ENCODE measurements around the gene TRPM4.

DNA sequence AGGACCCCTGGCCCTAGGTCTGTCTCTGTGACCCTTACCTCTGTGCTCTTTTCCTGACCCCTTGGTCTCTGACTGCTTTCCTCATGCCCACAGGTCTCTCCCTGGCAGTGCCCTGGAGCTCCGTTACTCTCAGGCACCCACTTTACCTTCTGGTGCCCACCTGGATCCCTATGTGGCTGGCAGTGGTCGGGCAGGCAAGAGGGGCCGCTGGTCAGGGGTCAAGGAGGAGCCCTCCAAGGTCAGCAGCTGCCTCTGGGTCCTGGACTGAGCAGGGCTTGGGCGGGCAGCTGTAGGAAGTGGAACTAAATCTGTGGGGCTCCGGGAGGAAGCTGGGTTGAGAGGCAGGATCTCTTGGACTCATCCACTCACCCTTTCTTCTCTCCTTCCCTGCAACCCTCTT is 21.9 kb upstream of the TRPM4 start:
- TF ChIP-seq, protein P1, sequence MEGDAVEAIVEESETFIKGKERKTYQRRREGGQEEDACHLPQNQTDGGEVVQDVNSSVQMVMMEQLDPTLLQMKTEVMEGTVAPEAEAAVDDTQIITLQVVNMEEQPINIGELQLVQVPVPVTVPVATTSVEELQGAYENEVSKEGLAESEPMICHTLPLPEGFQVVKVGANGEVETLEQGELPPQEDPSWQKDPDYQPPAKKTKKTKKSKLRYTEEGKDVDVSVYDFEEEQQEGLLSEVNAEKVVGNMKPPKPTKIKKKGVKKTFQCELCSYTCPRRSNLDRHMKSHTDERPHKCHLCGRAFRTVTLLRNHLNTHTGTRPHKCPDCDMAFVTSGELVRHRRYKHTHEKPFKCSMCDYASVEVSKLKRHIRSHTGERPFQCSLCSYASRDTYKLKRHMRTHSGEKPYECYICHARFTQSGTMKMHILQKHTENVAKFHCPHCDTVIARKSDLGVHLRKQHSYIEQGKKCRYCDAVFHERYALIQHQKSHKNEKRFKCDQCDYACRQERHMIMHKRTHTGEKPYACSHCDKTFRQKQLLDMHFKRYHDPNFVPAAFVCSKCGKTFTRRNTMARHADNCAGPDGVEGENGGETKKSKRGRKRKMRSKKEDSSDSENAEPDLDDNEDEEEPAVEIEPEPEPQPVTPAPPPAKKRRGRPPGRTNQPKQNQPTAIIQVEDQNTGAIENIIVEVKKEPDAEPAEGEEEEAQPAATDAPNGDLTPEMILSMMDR (IDR thresholded peaks at IDR 0.05), result no peak
- no peak for TF ChIP-seq ZFX (IDR thresholded peaks at IDR 0.05; ENCODE audit: borderline replicate concordance)

Data from 22Rv1 (cell line).